NCI-H2227 (cell line): ENCODE data around the gene JPH4.
"Not testable (repeated sequence)": the region's sequence is repeated elsewhere in the genome, so short reads cannot be mapped to it uniquely, and the experiment has no call there.

ENCODE experiments used
- DNase-seq: peaks from one replicate; lab custom pipeline; 2025; ENCODE audit not compliant: unreplicated experiment; lab: John Stamatoyannopoulos, UW

The JPH4 gene

DNA sequence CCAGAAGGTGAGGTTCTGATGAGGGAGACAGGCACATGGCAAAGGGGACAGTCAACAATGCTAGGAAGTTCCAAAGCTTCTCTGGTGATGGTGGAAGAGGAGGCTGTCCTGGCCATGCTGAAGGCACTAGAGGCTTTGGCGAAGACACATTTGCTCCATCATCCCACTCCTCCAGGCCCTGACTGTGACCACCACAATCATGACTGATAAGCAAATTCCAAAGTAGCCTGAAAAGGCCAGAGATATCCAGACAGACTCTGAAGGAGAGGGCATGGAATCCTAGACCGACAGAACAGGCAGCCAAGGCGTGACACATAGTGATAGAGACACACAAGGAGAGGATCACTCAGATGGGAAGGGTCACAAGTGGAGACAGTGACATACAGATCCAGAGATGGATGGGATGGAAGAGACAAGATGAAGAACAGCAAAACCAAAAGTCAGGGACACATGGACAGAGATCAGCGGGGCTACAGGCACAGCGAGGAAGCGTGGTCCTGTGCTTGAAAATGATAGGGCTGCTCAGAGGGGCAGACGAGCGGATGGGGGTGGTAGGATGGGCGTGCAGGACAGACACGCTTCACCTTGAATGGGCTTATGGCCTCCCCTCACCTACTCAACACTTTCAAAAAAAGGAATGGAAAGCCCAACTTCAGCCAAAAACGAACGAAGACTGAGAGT, 28.3 kb downstream of the JPH4 start:
- no peak for DNase-seq

GRCh38 chr14:23548351-23549318, 30.0 kb downstream of the JPH4 start:
- DNase-seq, result peak; percentile 57

GRCh38 chr14:23547924-23548323, 30.7 kb downstream of the JPH4 start:
- no peak for DNase-seq

DNA sequence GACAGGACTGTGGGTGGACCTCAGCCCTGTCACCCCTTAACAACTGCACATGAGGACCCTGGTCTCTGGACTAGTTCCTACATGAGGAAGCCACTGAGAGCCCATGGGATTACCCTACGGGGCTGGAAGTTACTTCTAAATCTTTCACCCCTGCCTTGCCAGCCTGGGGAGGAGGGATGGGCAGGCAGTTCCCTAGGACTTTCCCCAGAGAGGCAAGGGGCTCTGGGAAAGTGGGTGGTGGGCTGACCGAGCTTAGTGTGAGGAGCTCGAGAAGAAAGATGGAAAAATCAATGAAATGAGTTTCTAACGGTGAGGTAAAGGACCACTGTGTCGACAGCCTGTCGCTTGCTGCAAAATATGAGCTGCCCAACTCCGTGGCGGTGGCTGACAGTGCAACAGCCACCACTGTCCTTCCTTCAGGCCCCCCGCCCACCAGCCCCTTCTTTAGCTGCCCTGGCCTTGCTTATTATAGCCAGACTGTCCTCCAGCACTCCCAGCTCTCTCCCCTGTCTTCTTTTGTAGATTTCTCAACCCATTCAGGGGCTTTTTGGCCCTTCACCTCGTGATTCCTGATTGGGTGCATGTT, 32.0 kb downstream of the JPH4 start:
- DNase-seq, result no peak

DNA sequence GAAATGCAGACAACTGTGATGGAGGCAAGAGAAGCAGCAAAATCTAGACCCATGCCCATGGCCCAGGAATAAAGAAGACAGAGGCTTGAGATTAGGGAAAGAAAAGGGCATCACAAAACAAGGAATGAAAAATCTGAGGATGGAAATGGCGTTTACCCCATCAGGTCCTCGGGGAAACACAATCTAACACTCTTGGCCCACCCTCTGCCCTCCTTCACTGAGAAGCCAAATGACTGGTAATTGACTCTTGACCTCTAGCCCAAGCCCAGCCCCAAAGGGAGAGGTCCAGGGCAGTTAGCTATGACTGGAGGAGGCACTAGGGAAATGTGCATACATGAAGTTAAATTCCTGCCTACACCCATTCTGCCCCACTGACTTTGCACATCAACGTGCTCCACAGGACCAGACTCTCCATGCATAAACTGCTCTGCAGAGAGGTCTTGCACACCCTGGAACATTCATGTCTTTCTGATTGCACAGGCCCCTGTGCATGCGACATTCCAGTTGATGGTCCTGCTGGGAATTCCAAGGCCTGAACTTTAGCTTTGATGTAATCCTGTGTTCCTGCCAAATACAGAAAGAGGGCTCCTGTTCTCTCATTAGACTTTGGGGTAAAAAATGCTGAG, 32.7 kb downstream of the JPH4 start:
- DNase-seq, result no peak

DNA sequence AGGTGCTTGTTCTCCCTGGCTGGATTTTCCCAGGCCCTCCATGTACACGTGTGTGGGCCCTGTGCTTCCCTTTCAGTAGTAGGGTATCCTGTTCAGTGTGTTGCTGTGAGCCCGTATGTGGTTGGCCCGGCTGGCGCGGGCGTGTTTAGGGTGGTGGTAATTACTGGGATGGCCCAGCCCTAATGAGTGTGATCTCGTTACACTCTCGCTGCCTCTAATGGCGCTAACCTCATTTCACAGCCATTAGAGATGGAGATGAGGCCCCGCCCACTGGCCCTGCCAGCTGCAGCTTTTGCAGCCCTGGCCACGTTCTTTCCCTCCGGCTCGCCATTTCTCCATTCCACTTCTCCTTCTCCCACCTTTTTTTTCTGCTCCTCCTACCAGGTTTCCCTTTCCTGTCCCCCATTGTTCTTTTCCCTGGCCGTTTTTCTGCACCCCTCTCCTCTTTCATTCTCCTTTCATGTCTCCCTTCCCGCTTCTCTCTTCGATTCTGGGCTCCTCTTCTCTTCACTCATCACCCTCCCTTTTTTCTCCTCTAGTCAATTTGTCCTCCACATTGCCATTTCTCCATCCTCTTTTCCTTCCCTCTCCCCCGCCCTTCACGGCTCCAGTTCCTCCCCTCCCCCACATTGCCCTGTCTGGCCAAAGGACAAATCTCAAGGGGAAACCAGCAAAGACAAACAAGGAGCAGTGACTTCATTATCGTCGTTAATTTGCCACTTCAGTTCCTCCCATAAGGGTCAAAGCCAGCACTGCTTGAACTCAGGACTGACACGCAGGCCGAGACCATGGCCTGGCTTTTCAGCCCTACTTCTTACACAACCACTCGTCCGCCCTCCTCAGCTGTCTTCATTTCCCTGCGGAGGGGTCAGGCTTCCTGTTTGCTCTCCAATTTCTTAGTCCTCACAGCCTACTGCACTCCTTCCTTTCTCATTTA, 33.8 kb downstream of the JPH4 start:
- peak; percentile 85 for DNase-seq

- no peak for DNase-seq
These were observed 35.2 kb downstream of the JPH4 start for GRCh38 chr14:23543403-23543802.

- DNase-seq, result no peak
These were observed 36.3 kb downstream of the JPH4 start for GRCh38 chr14:23542261-23542660.

DNA sequence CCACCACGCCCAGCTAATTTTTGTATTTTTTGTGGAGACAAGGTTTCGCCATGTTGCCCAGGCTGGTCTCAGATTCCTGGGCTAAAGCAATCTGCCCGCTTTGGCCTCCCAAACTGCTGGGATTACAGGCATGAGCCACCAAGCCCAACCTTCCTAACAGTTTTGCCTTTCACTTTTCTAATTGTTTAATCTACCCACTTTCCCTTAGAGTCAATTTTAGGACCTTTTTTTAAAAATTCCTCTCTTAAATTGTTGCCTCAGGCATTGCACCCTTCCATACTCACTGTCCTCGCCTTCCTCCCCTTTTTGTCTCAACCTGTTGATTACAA, 38.5 kb downstream of the JPH4 start:
- no peak for DNase-seq

GRCh38 chr14:23539248-23540140, 39.1 kb downstream of the JPH4 start:
- DNase-seq, result peak; percentile 83

DNA sequence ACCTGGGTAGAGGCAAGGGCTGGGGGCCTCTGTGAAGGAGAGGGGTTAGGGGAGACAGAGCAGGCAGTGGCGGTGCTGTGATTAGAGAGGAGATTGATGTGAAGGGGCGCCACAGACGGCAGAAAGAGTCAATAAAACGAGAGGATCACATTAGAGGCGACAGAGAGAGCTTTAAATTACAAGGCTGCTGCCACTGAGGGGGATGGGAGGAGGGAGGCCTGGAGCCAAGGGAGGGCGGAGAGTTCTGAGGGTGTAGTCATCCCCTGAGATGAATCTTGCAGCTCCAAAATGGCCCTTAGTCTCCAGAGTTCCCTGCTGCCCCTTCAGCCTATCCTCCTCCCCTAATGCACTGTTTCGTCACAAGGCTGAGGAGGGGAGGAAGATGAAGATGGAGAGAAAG, 39.8 kb downstream of the JPH4 start:
- DNase-seq, result peak; percentile 87

DNA sequence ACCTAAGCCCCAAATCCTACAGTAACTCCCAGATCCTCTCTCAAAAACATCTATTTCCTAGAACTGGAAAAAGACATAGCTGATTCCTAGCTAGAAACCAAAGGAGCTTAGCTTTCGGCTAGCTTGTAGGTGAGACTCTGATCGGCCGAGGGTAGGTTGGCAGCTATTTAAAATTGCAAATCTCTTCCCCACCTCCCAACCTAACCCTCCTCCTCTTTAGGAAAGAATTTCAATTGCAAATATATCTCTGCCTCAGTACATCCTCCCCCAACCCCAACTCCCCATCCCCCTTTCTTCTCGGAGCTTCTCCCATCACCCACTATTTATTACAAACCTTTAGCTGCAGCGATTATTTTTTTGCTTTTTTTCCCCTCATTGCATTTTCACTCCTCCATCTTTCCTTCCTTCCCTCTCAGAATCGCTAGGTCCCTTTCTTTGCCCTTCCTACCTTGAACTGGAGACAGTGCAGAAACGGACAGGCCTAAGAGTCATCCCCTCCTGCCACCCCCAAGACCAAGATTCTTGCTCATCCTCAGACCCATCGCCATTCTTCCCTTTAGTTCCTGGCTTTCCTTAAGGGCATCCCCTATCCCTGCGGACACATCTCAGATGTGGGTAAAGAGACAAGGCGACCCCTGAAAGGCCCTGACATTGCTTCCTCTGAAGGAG, 40.4 kb downstream of the JPH4 start:
- DNase-seq, result no peak

DNA sequence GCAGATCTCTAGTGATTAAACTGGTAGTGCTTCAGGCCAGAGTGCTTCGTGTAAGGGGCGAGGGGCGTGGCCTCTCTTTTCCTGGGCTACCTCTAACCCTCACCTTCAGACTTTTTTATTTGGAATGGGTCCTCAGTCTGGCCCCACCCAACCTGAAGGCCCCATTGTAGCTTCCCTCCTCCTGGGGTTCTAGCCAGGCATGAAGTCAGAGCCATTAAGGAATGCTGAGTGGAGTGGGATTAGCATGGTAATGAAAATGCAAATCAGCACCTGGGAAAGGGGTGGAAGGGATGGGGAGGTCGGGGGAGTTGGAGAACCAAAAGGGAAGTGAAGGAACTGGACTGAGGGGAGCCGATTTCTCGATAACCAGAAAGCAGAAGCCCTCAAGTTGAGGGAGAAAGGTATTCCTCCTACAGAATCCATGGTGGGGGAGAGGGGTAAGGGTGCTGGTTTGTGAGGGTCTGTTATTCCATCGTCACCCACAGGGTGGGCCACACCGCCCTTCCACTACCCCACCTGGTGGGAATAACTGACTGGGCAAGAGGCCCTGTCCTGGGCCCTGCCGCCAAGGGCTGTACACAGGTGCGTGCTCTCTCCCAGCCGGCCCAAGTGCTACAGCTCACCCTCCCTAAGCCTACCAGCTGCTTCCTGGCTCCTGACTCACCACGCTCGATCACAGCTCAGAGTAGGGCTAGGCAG, 41.1 kb downstream of the JPH4 start:
- DNase-seq, result no peak

GRCh38 chr14:23536906-23537305, 41.7 kb downstream of the JPH4 start:
- not testable (repeated sequence) for DNase-seq

DNA sequence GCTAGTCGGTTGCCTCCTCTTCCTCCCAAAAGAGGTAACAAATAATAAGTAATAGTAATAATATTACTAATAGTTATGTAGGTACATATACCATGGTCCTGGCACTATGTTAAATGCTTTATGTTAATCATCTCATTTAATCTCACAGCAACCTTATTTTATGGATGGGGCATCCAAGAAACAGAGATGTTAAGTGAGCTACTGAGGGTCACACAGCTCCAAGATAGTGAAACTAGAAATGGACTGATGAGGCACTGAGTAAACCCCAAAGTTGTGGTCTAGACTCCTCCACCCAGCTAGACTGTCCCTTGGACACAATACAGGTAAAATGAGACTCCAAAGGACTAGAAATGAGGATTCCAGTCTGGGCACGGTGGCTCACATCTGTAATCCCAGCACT, 42.1 kb downstream of the JPH4 start:
- DNase-seq, result no peak

GRCh38 chr14:23535943-23536342, 42.6 kb downstream of the JPH4 start:
- no peak for DNase-seq

DNA sequence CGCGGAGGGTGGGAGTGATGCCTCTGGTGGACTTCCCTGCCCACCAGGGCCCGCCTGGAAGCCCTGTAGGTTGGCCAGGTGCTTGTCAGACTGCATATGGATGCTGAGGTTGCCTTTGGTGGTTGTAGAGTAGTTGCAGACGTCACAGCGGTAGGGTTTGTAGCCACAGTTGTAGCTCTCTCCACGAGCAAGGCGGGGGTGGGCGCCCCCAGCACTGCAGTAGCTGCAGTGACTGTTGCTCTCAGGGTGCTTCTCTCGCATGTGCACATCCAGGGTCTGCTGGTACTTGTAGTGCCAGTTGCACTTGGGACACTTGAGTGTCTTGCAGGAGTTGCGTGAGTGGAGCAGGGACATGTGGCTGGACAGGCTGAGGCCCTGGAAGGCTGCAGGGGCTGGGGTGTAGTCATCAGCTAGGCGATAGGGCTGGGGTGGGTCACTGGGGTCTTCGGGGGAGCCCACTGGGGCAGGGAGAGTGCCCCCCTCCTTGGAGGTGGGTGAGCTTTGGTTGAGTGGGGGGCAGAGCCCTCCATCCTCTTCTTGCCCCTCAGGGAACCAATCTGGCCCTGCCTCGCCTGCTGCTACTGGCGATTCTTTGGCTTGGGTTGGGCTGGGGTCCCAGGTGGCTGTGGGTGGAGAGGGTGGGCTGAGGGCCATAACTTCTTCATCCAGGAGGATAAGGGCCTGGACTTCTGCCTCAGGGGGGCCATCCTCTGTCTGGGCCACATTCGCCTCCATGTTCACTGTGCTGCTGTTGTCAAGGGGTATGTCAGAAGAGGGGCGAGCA, 44.7 kb downstream of the JPH4 start:
- no peak for DNase-seq

DNA sequence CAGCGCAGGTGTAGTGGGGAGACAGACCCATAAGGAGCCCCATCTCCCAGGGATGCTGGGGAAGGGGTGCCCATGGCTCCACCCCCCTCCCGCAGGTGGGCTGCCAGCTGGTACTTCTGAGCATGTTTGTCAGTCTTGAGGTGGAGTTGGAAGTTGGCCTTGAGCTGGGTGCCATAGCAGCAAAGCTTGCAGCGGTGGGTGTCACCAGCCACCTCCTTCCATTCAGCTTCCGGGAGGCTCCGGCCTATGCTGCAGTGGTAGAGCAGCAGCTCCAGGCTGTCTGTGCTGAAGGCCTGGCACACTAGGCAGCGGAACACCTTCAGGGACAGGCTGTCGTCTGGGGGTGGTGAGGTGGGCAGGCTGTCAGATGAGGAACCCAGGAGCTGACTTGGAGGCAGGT, 45.9 kb downstream of the JPH4 start:
- DNase-seq, result no peak
